Stimulated activated naive CD4-positive, alpha-beta T cell treated with Interleukin-2 at 50 U/mL for 16 hours (primary cell): ENCODE results near the gene TTC7B.
"Not testable (repeated sequence)": the region's sequence is repeated elsewhere in the genome, so short reads cannot be mapped to it uniquely, and the experiment has no call there.

Experiments used
- DNase-seq: peaks from one replicate; lab custom pipeline; 2025; lab: John Stamatoyannopoulos, UW

Gene TTC7B, protein sequence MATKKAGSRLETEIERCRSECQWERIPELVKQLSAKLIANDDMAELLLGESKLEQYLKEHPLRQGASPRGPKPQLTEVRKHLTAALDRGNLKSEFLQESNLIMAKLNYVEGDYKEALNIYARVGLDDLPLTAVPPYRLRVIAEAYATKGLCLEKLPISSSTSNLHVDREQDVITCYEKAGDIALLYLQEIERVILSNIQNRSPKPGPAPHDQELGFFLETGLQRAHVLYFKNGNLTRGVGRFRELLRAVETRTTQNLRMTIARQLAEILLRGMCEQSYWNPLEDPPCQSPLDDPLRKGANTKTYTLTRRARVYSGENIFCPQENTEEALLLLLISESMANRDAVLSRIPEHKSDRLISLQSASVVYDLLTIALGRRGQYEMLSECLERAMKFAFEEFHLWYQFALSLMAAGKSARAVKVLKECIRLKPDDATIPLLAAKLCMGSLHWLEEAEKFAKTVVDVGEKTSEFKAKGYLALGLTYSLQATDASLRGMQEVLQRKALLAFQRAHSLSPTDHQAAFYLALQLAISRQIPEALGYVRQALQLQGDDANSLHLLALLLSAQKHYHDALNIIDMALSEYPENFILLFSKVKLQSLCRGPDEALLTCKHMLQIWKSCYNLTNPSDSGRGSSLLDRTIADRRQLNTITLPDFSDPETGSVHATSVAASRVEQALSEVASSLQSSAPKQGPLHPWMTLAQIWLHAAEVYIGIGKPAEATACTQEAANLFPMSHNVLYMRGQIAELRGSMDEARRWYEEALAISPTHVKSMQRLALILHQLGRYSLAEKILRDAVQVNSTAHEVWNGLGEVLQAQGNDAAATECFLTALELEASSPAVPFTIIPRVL

GRCh38 chr14:90815822-90816662 lies at the start of gene TTC7B:
TTC7B (minus strand) TSS chr14:90816430; CDS start chr14:90816295, 135 bp downstream.
- peak; percentile 10 for DNase-seq

- DNase-seq = no peak
Observed at GRCh38 chr14:90864741-90865140, 48.5 kb upstream of the TTC7B start.

DNA sequence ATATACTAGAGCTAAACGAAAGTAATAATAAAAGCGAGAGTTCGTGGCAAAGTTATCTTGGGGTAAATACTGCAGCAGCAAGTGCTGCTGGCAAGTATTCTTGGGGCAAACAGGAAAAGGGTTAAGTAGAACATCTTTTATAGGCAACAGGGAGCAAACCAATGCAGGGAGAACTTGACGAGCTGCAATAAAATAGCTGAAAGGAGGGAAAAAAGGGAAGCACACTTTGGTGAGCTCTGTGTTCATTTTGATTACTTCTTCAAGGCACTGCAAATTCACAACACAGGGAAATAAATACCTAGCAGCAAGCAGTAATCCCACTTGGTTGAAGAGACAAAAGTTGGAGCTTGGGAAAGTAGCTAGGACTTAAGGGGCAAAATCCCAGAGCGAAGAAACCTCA lies 42.3 kb upstream of the TTC7B start:
- DNase-seq = no peak

- DNase-seq = no peak
Observed at GRCh38 chr14:90857866-90858265, 41.6 kb upstream of the TTC7B start.

DNA sequence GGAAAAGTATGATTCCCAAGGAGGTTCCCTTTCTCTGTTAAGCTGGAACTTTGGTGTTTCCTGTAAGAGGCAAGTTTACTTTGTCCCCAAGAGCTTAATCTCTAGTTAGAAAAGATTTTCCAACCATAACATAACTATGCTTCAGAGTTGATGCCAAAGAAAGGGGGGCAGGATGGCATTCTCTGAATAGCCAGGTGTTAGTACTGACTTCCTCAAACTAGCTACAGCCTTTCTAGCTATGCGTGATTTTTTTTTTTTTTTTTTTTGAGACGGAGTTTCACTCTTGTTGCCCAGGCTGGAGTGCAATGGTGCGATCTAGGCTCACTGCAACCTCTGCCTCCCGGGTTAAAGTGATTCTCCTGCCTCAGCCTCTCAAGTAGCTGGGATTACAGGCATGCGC lies 39.9 kb upstream of the TTC7B start:
- not testable (repeated sequence) for DNase-seq

GRCh38 chr14:90853116-90853515 lies 36.9 kb upstream of the TTC7B start:
- DNase-seq = no peak

DNA sequence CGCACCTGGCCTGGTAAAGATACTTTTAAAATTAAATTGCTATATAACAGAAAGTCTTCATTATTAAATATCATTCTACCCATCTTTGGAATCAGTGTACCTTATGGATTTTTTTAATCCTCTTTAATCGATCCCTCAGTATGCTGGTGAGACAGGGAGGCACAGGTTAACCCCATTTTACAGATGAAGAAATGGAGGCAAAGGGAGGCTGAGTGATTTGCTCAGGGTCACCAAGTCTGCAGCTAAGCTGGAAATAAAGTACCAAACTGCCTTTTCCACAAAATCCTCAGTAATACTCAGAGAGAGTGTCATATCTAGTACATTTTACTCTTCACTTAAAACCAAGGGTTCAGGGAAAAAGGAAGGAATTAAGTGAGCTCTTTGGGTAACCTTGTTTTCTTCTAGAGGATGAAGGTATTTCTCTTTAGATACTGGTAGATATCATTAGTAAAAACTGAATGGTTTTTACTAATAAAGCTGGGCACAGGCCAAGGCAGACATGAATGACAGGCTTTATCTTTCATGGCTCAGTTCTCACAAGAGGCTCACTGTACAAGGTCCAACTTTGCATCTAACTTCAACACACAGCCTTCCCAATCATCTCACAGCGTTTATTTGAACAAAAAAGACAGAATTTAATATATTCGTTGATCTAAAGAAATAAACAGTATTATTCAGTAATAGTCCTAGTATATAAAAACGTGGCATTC lies 35.3 kb upstream of the TTC7B start:
- no peak for DNase-seq

DNA sequence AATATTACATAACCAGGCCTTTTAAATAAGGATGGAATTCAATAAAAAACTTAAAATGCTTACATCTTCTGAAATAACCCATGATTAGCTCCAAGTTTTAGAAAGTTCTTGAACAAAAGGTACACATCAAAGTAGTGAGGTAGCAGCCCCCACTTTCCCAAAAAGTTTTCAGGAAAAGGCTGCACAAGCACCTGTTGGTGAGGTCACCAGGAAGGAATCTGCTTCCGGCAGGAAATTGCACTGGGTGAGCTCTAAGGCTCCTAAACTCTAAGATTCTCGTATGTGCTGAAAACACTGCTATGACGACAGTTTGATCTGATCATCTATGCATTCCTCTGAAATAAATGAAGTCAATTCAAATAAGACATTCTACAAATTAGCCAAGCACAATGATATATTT lies 34.3 kb upstream of the TTC7B start:
- DNase-seq = no peak

DNA sequence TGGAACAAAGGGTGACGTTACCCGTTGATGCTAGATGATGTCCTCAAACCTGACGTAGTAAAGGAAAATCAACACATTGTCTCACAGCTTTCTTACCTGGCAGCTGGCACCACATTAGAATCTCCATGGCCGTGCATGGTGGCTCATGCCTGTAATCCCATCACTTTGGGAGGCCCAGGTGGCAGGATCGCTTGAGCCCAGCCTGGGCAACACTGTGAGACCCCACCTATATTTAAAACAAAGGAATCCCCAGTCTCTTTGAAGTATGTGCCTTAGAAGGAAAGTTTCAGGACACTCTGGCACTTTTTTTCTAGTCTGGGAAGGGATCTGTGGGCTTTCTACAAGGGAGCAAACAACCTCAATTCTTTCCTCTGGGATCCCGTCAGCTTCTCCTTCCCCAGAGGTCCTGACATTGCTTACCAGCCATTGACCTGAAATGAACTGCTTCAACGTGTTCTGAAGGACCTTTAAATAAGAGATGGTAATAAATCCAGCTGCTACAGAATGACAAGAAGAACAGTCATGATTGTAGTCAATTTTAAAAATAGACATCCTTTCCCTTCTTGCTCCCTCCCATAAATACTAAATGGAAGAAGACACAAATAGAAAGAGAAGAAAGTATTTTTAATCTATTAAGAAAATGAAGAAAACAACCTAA lies 33.7 kb upstream of the TTC7B start:
- no peak for DNase-seq

DNA sequence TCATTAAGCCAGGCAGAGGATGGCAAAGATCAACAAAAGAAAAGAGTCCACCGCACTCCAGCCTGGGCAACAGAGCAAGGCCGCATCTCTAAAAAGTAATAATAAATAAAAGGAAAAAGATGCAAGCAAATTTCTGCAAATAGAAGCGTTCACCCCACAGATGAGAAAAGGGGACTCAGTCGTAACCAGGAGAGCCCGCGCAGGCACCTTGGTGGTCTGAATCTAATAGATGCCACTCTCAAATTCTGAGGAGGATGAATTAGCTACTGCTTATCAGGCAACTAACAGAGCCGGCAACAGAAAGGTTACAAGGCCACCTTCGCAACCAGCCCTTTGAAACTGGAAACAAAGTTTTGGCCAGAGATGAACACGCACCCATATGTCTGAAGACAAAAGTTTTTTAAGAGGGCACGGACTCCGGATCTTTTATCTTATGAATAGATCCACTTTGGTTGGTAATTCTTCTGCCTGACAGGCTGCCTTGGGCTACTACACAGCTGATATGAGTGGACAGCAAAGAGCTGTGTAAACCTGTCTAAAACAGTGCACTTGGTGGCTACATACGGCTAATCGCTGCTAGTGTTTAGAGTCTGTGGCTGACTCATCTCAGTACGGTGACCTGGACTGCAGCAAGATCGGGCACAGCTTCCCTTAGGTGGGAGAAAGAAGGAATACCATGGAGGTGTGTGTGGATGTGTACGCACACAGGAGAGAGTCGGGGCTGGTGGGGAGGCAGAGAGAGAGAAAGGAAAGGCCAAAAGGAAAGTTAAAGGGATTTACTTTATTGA lies 32.9 kb upstream of the TTC7B start:
- DNase-seq = no peak

DNA sequence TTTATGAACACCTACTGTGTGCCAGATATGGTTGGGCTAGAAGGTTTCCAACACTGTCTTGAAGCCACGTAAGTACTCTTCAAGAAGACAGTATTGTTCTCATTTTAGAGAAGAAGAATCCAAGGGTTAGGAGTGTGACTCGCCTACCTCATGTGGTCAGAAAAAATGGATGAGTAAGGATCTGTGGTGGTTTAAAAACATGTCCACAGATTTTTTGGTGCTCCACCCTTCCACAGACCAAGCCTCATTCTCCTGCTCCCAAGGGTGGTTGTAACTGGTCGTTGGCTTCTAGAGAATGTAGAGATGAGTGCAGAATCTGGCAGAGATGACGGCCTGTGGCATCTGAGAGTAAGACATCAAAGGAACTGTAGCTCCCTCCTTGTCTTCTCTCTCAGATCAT lies 30.3 kb upstream of the TTC7B start:
- no peak for DNase-seq

DNA sequence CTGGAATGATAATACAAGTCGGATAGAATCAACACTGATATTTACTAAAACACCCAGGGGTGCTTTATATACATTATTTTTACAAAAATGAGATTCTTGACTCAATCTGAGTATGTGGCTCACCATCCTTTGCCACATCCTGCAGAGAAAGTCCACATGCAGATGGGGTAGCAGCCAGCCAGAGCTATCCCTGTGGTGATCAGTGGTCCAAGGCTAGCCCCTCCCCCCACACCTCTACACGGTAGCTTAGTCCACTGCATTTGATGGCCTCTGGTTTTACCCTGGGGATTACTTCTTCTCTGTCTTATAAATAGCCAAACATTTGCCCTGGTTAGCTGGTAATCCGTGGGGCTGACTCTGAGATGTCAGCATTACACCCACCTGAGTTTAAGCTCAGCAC lies 28.1 kb upstream of the TTC7B start:
- no peak for DNase-seq

DNA sequence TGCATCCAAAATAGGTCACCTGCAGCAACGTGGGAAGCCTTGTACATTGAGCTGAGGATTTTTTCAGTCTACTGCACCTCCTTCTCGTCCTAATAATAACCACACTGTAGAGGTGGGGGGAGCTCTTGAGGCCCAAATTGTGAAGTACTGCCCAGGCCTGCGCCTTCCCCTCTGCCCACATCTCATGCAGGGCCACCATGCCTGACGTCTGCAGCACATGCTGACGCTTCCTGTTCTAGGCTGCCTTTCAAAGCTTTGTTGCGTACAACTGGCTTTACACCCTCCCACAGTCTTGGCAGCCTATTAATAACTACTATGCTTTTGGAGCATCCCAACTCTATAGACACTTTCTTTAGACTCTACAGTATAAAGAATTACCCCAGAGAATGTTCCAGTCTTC lies 26.5 kb upstream of the TTC7B start:
- no peak for DNase-seq

DNA sequence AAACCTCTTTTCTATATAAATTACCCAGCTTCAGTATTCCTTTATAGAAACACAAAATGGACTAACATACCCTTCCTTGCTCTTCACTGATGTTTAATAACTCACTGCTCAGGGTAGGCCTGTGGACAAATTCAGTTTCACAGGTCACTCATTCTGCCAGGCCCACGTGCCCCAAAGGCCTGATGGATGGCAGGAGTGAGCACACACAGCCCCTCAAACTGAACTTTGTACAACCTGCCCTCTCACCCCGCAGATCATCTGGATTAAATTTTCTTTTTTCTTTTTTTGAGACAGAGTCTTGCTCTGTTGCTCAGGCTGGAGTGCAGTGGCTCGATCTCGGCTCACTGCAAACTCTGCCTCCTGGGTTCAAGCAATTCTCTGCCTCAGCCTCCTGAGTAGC lies 24.4 kb upstream of the TTC7B start:
- not testable (repeated sequence) for DNase-seq

GRCh38 chr14:90839889-90840266 lies 23.6 kb upstream of the TTC7B start:
- DNase-seq = no peak

- DNase-seq = no peak
Observed at GRCh38 chr14:90839024-90839888, 23.0 kb upstream of the TTC7B start.

DNA sequence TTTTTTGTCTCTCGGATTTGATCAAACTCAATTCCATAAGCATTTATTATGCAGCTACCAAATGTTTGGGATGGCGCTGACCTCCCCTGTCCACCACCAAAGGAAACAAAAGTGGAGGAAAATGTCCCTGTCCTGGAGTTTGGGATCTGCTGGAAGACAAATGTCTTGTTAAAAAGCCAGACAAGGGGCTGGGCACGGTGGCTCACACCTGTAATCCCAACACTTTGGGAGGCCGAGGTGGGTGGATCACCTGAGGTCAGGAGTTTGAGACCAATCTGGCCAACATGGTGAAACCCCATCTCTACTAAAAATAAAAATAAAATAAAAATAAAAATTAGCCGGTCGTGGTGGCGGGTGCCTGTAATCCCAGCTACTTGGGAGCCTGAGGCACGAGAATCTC lies 22.3 kb upstream of the TTC7B start:
- DNase-seq = not testable (repeated sequence)

DNA sequence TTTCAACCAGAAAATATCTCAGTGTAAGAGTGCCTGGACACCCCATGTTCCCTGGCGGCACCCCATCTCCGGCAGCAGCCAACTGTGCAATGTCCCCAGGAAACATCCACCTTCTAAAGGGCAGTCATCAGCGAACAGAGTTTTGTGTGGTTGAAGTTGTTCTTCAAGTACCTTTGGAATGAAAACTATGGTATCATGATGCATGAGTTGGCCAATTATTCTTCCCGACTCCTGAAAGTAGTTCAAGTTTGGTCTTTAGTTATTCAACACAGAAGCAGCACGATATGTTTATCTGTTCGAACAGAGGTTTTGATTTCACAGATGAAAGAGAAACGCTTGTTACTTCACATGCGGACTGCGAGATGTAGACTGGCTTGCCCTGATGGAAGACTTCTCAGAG lies 21.1 kb upstream of the TTC7B start:
- DNase-seq = no peak

- no peak for DNase-seq
Observed at GRCh38 chr14:90836692-90837063, 20.4 kb upstream of the TTC7B start.
